Umbilical cord (tissue), 2 donors: ENCODE measurements around the gene SYNDIG1. TPM values are rescaled to one million over a fixed set of nuclear protein-coding genes. Genes with fewer than 3 reads are reported as not detected.
A peak's percentile ranks its signal among the peaks of the same experiment; 100 is the strongest.

ENCODE experiments used
- DNase-seq: peaks from one replicate; pipeline ENCODE4 v3.0.0-alpha.2; 2015; ENCODE audit warnings: low spot score
- total RNA-seq: library from RNA; depleted of rRNA; stranded (reverse); fragments of >200 nt; gene quantifications from one replicate; pipeline ENCODE4 v1.2.3, GENCODE V29; 2014; ENCODE audit warnings: low replicate concordance; ENCODE audit not compliant: insufficient read depth

The SYNDIG1 gene
- total RNA-seq, 1 donor from 2014 or later: 6.3 TPM

DNA sequence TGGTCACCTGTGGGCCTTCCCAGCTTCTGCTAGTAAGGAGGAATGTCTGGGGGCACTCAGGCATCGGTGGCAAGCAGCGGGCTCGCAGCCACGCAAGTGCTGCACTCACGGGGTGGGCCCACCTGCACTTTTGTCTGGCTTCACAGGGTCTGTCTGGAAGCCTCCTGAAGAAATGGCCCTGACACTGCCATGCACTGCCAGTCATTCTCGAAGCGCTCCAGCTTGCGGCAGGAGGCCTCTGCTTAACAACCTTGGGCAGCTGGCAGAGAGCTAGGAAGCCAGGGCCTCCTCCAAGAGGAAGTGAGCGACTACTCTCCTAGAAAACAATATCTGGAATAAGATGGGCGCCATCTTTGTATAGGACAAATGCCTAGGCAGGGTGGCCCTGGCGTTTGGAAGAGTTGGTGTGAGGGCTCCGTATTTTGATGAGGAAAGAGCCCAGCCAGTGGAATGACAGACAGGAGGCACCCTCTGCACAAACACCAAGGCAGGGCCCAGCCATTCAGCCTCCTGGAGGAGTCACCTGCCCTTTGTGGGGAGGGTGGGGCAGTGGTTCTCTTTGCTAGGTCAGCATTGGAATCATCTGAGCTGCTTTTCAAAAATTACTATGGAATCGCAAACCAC, 113.9 kb downstream of the SYNDIG1 start:
- DNase-seq: no peak

GRCh38 chr20:24584078-24584477, 114.6 kb downstream of the SYNDIG1 start:
- DNase-seq: no peak

DNA sequence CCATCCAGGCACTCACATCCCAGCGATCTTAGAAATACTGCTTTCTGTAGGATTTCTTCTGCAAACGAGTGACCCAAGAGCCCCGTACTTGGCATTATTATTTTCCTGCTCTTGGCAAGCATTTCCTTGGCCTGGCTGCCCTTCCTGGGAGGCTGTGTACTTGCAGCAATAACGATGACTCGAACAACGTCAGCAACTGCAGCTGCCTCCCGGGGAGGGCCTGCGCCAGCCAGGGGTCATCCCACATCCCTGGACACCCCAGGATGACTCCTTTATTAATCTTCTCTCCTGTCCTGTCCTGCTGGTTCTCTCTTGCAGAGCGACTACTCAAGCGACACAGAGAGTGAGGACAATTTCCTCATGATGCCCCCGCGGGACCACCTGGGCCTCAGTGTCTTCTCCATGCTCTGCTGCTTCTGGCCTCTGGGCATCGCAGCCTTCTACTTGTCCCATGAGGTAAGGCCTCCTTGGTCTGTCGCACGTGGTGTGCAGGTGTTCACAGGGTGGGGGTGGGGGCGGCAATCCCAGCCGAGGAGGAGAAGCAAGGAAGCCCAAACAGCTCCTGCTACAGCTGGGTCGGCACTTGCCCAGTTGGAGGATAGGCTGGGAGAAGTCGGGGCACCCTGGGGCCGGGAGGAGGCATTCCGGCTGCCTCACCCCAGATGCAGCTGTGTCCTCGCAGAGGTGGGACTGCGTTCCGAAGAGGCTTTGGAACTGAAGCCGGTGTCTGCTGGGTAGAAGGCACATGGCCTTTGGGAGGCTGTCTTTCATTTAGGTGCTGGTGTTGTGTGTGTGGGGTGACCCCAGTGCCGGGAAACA, 115.3 kb downstream of the SYNDIG1 start:
- DNase-seq: no peak

DNA sequence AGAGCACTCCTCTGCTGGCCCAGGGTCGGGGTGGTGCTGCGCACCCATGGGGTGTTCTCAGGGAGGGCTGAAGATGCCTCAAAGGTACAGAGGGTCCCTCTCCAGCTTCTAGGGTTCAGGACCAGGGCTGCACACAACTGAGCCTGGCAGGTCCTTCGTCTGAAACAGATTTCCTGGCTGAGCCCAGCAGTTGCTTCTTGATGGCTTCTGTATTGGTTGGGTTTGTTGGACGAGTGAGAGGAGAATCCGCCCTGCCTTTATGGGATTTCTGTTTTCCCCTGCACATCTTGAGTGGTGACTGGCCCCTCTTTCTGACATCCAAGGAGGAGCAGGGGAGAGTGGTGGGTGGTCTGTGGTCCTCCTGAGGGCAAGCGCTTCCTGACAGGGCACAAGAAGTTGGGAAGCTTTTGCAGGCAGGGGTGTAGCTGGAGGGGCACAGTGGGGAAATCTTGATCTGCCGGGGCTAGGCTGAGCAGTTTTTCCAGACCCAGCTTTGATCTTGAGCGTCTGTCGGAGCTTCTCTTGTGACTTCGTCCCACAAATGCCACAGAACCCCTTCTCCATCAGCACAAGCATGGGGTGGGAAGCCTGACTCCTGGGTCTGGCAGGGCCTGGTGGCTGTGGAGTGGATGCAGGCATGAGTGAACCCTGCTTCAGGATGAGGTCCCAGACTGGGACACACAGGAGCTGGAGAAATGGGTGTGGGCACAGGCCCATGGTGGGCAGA, 116.5 kb downstream of the SYNDIG1 start:
- no peak for DNase-seq

DNA sequence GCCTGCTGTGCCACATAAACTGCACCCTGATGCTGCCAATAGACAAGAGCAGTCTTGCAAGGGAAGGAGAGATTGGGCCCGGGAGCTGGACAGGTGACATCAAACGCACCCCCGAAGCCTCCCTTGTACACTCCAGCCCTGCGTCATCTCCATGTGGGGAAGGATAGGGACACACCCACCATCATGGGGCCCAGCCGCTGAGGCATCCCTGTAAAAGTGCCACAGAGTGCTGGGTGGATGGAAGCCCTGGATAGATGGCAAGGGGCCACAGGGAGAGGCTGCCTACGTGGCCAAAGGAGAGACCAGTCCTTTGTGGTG, 117.1 kb downstream of the SYNDIG1 start:
- no peak for DNase-seq

GRCh38 chr20:24587384-24588046, 118.1 kb downstream of the SYNDIG1 start:
- peak; percentile 21 for DNase-seq

- no peak for DNase-seq
Measured at GRCh38 chr20:24588047-24588635, 118.7 kb downstream of the SYNDIG1 start.

DNA sequence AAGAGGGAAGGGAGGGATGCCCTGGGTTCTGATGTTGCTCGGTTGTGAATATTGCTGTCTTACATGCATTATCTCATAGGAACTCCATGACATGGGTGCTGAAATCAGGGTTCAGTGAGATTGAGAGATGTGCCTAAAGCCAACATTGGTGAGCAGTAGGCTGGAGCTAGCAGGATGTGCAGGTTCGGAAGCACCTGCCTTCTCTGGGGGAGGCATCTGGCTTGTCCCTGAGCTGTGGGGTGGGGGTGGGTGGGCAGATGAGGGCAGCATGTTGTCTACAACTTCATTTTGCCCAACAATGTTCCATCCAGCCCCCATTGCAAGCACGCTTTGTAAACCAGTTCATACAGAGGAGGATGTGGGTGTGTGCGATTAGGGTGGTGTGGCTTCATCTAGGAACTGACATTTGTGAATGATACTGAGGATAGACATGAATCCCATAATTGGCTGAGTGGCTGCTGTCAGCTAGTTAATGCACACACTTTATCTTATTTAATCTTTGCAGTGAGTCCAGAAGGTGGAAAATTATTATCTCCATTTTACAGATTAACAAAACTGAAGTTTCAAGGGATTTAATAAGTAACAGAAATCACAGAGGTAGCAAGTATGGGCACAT, 119.4 kb downstream of the SYNDIG1 start:
- DNase-seq: no peak

DNA sequence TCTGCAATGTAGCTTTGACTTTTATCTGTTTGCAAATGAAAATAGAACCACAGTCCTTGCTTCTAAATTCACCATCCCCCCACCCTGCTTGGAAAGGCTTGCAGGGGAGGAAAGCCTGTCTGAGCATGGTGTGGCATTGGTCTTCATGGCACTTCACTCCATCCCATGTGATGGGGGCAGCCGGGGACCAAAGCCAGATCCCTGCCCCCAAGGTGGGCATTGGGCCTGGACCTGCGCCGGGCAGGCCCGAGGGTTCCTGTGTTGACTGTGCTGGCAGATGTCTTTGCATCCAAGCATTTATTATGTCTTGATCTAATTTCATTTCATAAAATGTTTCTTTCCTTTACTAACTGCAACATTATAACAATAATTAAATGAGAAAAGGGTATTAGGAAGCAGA, 120.0 kb downstream of the SYNDIG1 start:
- no peak for DNase-seq

- no peak for DNase-seq
Measured at GRCh38 chr20:24589815-24590177, 120.4 kb downstream of the SYNDIG1 start.

DNA sequence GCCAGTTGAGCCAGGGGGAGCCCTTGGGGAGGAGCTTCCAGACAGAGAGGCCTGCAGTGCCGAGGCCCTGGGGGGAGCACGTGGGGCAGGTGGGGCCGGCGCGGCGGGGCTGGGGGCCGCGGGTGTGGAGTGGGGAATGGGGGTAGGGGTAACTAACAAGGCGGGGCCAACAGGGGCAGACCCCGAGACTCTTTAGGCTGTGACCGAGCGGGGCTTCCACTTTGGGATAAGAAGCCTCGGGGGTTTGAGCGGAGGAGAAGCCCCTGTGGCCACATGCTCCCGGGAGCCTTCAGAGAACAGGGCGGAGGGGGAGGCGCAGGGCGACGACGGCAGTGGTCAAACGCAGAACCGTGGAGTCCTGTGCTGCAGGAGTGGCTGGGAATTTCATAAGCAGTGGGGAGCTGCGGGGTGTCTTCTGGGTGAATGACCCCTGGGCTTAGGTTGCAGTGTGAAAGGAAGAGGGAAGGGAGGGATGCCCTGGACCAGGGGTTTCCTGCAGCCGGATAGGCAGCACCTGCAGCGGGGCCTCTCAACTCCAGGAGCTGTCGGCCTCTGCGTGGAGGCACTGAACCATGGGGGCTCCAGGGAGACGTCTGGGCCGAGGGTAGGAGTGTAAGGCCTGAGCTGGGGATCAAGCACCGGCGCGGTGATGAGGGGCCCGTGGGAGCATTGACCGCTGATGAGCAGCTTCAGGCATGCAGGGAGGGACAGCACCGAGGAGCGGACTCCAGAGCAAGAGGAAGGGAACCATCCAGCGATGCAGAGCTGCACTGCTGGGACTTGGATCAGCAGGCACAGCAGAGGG, 121.0 kb downstream of the SYNDIG1 start:
- no peak for DNase-seq

DNA sequence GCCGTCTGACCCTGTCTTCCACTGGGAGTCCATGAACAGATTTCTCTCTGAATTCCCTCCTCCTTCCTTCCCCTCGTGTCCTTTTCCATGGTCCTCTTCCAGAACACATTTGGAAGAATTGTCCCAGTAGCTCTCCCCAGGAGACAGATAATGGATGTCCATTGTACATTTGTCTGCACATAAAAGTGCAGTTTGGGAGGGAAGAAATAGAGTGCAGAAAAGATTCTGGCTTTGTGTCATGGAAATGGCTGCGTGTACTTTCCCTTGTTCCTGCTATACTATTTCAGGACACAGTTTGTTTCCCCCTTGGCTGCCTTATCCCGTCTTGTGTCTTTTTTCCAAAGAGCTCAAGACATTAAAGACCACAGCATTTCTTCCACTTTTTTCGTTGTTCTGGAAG, 127.6 kb downstream of the SYNDIG1 start:
- DNase-seq: no peak

DNA sequence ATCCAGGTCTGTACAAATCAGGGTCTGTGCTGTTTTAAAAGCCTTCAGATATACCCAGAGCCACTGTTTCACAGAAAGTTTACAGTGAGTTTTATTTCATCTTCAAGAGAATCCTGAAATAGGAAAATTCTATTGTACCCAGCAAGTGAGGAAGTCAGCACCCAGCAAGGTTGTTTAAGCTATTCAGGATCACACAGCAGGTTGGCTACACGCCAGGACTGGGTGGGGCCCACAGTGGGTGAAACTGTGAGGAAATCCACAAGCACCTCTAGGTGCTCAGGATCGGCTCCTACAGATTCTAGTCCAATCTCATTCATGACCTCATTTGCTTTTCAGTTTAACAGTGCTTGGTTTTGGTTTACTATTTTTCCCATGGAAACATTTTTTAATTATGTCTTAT, 128.9 kb downstream of the SYNDIG1 start:
- no peak for DNase-seq

GRCh38 chr20:24598996-24599395, 129.6 kb downstream of the SYNDIG1 start:
- DNase-seq: no peak

DNA sequence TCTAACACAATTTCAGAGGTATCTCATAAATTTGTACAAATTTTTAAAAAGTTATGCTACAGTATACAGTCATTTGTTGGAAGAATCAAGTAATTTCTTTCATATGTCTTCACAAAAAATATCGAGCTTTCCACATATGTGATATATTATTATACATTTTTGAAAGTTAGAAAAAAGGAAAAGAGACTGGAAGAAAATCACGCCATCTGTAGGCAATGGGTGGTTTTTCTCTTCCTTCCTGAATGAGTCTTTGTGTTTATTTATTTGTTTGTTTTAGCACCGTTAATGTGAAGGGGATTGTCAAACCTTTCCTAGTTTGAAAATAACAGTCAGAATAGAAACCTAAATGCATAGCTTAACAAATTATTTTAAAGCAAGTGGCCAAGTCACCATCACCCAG, 130.6 kb downstream of the SYNDIG1 start:
- DNase-seq: no peak

GRCh38 chr20:24603454-24603853, 134.0 kb downstream of the SYNDIG1 start:
- DNase-seq: no peak

GRCh38 chr20:24604966-24605665, 135.7 kb downstream of the SYNDIG1 start:
- no peak for DNase-seq

DNA sequence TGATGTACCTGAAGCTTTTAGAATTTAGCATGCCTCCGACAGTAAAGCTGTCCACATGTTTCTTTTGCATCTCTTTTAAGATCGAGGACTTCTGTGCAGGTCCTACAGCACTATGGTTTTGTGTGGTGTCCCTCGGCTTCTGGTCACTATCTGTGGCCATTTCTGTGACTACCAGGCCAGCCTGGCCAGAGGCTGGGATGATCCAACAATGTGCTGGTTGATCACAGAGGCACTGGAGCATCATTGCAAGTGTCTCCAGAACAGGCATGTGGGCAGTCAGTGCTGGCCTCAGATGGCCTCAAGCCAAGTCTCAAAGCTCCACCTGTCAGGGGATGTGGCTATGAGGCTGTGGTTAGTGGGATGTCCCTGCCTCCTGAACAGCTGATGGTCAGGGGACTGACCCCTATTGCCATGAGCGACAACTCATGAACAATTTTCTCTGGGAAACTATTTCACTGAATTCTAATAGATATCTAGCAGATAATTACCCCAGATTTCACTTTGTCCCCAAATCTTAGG, 136.6 kb downstream of the SYNDIG1 start:
- DNase-seq: no peak

DNA sequence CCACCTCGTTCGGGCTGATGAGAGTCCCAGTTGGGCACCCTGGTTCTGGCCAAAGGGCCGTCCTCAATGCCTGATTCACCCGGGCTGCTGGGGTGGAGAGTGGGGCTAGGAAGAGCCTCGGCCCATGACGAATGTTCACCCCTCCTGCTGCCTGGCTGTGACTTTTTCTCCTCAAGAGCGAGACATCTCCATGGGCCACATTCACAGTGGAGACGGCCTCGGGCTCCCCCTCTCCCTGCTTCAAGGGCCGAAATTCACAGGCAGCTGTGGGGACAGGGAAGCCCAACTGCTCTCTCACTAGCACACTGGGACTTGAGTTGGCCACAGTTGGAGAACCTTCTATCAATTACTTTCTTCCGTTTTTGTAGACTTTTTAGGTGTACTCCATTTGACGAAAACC, 138.0 kb downstream of the SYNDIG1 start:
- DNase-seq: no peak
